Activated gamma-delta T cell treated with Interleukin-2 at 50 U/mL for 16 hours (primary cell): ENCODE measurements around the gene CDH15.

Experiments used
- DNase-seq: peaks from one replicate; pipeline ENCODE4 v3.0.0-alpha.2; 2020

CDH15 gene

DNA sequence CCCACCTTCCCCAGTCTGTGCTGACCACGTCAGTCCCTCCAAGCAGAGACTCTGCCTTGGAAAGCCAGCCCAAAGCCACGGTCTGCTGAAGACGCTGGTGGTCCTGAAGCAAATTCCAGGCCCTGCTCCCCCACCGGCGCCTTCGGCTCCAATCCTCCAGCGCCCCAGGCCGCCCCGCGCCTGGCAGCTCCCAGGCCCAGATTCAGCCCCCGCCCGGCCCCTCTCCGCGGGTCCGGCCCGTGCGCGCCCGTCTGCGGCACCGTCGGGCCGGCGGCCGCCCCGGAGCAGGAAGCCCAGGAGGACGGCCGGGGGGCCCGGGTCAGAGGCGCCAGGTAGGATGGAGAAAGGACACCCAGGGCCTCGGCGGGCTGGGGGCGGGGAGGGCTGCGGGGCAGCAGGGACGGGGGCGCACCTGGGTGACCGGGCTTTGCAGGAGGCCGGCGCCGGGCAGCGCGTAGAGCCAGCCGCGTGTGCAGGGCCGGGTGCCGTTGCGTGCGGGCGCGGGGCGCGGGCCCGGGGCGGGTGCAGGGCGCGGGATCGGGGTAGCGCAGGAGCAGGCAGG, 29.4 kb downstream of the CDH15 start:
- no peak for DNase-seq

- peak; percentile 71 for DNase-seq
Measured at GRCh38 chr16:89201439-89202377, 30.2 kb downstream of the CDH15 start.

GRCh38 chr16:89202422-89203215, 31.1 kb downstream of the CDH15 start:
- no peak for DNase-seq

DNA sequence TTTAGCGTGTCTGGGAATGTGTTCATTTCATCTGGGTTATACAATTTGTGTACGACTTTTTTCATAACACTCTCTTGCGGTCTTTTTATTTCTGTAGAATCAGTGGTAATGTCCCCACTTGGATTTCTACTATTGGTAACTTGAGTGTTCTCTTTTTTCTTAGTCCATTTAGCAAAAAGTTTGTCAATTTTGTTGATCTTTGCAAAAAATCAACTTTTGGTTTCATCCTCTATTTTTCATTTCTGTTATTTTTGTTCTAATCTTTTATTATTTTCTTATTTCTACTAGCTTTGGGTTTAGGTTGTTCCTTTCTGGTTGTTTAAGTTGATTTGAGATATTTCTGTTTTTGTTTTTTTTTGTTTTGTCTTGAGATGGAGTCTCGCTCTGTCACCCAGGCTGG, 36.4 kb downstream of the CDH15 start:
- DNase-seq, result no peak

- no peak for DNase-seq
Measured at GRCh38 chr16:89209522-89210044, 38.0 kb downstream of the CDH15 start.

- no peak for DNase-seq
Measured at GRCh38 chr16:89210165-89210903, 38.8 kb downstream of the CDH15 start.

GRCh38 chr16:89210904-89211515, 39.5 kb downstream of the CDH15 start:
- no peak for DNase-seq

- DNase-seq, result peak; percentile 84
Measured at GRCh38 chr16:89216315-89217137, 45.0 kb downstream of the CDH15 start.

DNA sequence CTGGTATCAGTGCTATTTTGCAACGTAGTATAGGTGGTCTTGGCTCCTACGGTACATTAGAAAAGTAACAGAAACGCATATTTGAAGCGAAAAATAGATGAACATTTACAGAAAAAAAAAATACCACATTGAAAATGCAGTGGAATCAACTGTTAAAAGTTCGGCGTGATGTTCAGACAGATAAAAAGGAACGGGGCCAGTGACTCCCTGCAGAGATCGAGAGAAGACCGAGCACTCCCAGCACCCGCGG, 45.5 kb downstream of the CDH15 start:
- no peak for DNase-seq

DNA sequence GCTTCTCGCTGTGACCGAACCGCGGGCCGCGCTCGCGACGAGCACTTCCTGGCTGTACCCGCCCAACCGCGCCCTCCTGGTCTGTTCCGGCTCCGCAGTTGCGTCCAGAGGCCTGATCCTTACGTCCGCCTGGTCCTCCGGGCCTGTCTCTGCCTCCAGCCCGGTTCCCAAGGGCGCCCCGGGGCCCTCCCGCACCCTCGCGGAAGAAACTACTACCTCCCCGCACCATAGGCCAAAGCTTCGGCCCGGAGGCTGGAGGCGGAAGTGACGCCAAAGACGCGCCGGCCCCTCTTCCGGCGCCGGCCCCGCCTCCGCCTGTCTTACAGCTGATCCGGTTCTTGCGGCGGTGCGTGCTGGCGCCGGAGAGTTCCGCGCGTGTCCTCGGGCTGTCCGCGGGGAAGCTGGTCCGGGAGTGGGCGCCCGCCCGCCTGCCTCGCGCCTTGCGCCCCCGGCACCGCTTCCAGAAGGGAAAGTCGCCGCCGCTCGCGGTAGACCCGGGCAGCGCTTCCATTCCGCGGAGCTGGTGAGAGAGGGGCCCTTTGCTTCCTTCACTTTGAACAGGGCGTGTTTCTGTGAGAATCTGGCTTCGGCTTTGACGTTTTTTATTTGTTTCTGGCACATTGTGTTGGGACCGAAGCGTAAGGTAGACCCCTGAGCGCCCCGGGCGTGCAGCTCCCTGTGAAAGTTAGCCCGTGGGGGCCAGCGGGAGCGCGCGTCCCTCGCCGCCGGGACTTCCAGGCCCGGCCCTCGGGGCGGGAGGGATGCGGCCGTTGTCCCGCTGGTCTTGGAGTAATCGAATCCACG, 46.0 kb downstream of the CDH15 start, which contains the start of gene ZNF778:
Gene ZNF778 (plus strand): TSS at position 316 of the 804 bp plus-strand sequence. CDS start 3,425 bp downstream, outside the sequence.
- DNase-seq, result peak; percentile 75

- DNase-seq, result no peak
Measured at GRCh38 chr16:89219365-89219764, 47.8 kb downstream of the CDH15 start.

- no peak for DNase-seq
Measured at GRCh38 chr16:89221604-89222003, 50.1 kb downstream of the CDH15 start.

GRCh38 chr16:89222931-89223330, 51.4 kb downstream of the CDH15 start:
- DNase-seq, result no peak

DNA sequence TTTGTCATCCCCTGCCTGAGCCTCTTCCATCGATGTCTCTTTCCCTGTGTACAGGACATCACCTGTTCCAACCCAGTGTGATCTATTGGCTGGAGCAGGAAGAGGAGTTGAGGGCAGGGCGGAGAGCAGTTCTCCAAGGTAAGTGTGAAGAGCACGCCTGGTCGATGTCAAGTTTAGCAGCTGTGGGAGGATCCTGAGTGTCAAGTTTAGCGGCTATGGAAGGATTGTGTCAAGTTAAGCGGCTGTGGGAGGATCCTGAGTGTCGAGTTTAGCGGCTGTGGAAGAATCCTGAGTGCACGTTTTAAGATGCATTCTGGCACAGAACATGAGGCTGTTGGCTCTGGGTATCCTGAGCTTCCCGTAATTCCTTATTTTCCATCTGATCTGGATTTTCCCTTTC, 53.1 kb downstream of the CDH15 start:
- no peak for DNase-seq

GRCh38 chr16:89230255-89230654, 58.7 kb downstream of the CDH15 start:
- no peak for DNase-seq

- DNase-seq, result no peak
Measured at GRCh38 chr16:89232107-89232506, 60.6 kb downstream of the CDH15 start.

- no peak for DNase-seq
Measured at GRCh38 chr16:89233678-89234490, 62.3 kb downstream of the CDH15 start.

DNA sequence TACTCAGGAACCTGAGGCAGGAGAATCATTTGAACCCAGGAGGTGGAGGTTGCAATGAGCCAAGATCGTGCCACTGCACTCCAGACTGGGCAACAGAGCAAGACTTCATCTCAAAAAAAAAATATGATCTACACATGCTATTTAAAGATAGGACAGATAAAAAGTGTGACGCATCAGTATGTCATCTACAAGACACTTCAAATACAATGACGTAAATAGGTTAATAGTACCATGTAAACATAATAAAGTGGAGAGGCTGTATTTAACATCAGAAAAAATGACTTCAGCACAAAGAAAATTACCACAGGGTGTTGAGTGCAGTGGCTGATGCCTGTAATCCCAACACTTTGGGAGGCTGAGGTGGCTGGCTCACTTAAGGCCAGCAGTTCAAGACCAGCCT, 66.2 kb downstream of the CDH15 start:
- no peak for DNase-seq

- peak; percentile 76 for DNase-seq
Measured at GRCh38 chr16:89241187-89242007, 69.8 kb downstream of the CDH15 start.
